OCI-LY3 (cell line): Measurements from ENCODE around the gene ATG7.

ENCODE experiments used
- CTCF ChIP-seq: fragments of 200-600, 300-600 bp; sonication (generic); IDR thresholded peaks from 2 replicates; pipeline ENCODE4 v1.5.1; 2014; ENCODE audit warnings: antibody characterized with exemption, low read length, low read depth
- EZH2phosphoT487 ChIP-seq: fragments of 200-600 bp; shearing (Covaris generic); IDR thresholded peaks from 2 replicates; pipeline ENCODE4 v1.6.1; 2018; ENCODE audit warnings: antibody characterized with exemption, mixed run types, low read depth

DNA sequence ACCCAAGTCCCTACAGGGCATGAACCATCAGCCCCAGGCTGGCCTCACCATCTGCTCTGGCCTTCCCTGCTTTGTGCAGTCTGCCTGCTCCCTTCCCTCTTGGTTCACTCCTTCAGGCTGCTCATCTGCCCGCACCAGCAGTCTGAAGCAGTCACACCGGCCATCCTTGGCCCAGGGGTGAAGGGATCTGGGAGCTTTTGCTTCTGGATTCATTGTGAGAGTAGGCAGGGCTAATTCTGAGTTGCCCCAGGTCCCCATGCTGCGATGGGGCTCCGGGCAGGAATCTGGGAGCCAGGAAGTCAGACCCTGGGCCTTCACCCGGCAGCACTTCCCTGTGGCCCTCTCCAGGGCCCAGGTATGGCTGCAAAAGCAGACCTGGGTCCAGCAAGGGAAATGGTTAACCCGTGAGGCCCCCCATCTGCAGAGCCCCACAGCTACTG lies 271.8 kb downstream of the ATG7 start:
- TF ChIP-seq CTCF = no peak
- TF ChIP-seq EZH2phosphoT487 = no peak
